Right forelimb (tissue), 1 donor: ENCODE results near the gene CRTC2.
A peak's percentile ranks its signal among the peaks of the same experiment; 100 is the strongest.
"Not testable (repeated sequence)": the region's sequence is repeated elsewhere in the genome, so short reads cannot be mapped to it uniquely, and the experiment has no call there.

Experiments used
- DNase-seq: peaks from one replicate; pipeline ENCODE4 v3.0.0-alpha.2; 2018

The CRTC2 gene

DNA sequence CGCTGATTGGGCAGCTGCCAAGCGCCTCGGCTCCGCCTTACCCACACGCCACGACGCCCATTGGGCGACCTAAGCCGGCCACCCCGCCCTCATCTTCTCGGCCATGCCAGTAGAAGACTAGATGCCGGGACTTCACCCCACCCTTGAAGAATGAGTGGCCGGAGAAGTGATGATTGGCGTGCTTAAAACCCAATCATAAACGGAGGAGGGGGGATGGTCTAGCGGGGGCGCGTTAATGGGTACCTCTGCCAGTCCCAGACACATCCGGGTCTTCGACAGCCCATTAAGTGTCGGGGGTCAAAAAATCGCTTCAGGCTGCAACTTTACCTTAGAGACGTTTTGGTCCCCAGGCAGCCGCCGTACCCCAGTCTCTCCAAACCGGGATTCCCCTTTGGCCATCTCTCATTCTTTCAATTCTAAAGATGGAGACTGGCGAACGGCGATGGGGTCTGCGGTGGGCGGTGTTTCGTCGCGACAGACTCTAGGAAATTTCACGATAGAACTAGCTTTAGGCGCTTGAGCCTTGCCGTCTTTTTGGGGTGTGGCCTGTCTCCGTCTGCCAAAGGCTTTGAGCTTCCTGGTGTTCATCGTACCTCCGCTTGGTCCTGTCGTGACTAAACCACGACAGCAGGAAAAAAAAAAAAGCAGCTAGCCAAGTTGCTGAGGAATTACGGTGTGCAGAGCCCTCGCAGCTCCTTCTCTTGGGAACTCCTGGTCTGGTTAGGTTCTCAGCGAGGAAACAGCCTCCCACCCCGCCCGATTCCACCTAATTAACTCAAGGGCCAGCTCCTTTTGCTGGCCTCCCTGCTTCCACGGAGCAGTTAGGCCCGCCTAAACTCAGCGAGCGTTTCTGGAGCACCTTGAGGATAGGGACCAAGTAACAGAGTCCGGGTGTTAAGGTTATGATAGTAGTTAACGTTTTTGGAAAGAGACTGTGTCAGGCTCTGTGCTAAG is 35.2 kb downstream of the CRTC2 start, which contains the start of gene GATAD2B:
GATAD2B (minus strand) TSS at position 1 of the 954 bp plus-strand sequence. CDS start 94,625 bp downstream, outside the sequence.
- peak; percentile 98 for DNase-seq

GRCh38 chr1:153922076-153922971 is 36.1 kb downstream of the CRTC2 start:
- peak; percentile 59 for DNase-seq

- no peak for DNase-seq
These were observed 36.7 kb downstream of the CRTC2 start for GRCh38 chr1:153921803-153922075.

DNA sequence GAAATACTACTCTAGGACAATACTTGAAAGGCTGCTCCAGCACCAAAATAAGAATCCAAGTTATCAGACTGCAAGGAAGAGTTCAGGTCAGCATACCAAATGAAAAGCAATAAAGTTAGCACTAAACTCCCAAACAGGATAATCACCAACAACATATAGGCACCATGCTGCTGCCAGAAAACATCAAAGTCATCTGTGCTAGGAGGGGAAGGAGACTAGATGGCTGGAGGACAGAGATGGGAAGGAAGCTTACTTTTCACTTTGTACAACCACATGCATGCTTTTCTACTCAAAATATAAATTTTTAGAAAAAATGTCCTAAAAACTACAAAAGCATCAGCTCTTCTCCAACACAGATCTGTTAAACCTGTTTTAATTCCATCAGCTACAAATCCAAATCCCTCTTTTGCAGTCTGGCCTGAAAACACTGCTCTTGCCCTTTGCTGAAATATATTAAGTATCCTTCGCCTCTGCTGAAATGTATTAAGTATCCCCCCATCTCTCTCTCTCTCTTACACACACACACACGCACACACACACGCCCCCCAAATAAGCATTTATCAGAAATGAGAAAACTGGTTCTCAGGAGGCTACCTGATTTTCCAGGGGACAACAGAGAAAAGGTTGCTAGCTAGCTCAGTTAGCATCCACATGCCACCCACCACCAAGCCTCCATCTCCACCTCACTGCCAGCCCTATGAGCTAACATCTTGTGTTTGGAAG is 37.2 kb downstream of the CRTC2 start:
- DNase-seq: no peak

DNA sequence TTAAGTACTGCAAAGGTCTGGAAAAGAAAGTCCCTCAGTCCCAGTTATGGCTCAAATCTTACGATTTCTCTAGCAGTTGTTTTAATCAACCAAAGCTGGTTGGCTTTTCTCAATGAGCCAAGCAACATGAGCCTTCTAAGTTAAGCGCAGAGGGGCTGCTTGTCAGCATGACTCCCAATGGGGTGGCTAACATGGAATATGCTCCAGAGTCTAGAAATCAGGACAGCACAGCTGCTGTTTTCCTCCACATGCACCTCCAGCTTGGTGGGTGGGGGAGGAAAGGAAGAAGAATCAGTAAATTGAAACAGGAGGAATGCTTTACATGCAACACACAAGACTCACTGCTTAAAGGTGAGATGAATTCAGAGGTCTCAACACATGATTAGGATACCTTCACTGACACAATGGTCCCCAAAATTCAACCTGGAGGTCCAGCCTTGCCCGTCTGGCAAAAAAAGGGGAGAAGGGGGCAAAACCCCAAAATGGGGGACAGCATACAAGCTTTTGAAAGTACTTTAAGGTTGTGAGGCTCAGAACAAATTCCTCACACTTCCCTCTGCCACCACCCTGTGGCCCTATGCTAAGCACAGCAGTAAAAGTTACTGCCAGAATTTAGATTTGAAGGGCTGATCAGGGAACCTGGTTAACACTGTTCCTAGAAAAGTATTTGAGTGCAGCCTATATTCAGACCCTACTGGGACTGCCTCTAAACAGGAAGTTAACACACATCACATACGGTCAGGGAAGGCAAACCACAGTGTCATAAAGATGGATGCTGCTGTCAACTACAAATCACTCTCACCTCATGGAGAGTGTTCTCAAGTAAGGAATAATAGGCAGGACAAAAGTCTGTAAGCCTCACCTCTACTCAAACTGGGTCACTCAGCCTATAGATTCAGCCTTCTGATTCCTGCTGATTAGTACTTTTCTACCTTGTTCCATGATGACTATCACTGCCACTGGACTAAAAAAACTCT is 38.2 kb downstream of the CRTC2 start:
- no peak for DNase-seq

- DNase-seq: no peak
These were observed 42.1 kb downstream of the CRTC2 start for GRCh38 chr1:153916297-153916696.

- no peak for DNase-seq
These were observed 46.1 kb downstream of the CRTC2 start for GRCh38 chr1:153912349-153912748.

- DNase-seq: not testable (repeated sequence)
These were observed 47.9 kb downstream of the CRTC2 start for GRCh38 chr1:153910560-153910959.

DNA sequence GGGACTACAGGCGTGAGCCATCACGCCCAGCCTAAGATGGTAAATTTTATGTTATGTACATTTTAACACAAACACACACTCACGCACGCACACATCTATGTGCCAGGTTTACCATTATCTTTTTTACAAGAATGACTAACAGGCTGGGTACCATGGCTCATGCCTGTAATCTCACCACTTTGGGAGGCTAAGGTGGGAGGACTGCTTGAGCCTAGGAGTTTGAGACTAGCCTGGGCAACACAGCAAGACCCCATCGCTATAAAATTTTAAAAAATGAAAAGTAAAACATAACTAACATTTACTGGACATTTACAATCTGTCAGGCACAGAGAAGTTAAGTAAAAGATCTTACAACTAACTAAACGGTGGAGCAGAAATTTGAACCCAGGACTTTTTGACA is 50.3 kb downstream of the CRTC2 start:
- no peak for DNase-seq

DNA sequence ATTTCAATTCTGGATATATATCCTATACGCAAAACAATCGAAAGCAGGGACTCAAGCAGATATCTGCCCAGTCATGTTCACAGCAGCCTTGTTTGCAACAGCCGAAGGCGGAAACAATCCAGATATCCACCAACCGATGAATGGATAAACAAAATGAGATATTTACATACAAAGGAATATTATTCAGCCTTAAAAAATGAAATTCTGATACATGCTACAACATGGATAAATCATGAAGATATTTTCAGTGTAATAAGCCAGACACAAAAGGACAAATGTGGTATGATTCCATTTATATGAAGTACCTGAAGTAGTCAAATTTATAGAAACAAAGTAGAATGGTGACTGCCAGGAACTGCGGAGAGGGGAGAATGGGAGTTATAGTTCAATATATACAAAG is 51.3 kb downstream of the CRTC2 start:
- no peak for DNase-seq

- no peak for DNase-seq
These were observed 52.0 kb downstream of the CRTC2 start for GRCh38 chr1:153906396-153906795.

- DNase-seq: not testable (repeated sequence)
These were observed 52.5 kb downstream of the CRTC2 start for GRCh38 chr1:153905908-153906307.

GRCh38 chr1:153903841-153904455 is 54.5 kb downstream of the CRTC2 start:
- DNase-seq: no peak

- no peak for DNase-seq
These were observed 58.9 kb downstream of the CRTC2 start for GRCh38 chr1:153899509-153899908.
